ENCODE measurements around the gene NT5C.

NT5C gene

DNA sequence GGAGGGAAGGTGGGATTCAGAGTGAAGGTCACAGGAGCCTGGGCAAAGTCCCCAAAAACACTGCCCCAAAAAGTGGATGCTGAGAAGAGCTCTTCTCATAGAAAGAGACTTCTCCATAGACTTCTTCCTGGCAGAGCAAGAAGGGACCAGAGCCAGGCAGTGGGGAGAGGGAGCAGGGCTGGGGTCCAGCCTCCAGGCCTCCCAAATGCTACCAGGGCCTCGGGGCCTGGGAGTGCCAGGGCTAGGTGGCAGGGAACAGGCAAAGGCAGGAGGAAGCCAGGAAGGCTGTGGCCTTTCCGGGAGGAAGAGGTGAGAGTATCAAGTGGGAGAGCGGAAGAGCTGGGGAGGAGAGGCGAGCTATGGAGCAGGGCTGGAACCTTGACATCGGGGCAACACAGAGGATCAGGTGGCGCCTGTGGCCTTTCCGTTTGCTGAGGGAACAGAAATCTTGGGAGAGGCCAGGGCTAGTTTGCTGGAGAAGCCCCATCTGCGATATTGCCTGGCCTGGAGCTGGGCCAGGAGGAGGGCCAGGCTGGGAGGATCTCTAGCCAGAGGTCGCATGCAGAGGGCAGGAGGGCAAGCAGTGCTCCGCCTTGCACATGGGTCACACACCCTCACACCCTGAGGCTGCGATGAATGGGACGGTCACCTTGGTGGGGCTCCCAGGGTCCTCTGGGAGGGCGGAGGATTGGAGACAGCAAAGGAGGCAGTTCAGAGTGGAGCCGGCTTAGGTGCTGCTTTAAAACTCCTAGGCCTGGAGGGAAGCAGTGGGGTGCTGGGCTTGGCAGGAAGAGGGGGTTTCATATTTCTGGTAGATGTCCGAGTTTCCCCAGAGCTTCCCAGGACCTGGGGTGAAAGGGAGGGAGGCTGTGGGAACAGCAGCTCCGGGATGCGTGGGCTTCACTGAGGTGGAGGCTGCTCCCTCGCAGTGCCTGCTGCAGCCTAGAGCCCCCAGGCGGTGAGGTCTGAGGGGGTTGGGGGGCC is 40.4 kb downstream of the NT5C start:
- no peak for DNase-seq

GRCh38 chr17:75088465-75089417 is 42.8 kb downstream of the NT5C start:
- DNase-seq: no peak

DNA sequence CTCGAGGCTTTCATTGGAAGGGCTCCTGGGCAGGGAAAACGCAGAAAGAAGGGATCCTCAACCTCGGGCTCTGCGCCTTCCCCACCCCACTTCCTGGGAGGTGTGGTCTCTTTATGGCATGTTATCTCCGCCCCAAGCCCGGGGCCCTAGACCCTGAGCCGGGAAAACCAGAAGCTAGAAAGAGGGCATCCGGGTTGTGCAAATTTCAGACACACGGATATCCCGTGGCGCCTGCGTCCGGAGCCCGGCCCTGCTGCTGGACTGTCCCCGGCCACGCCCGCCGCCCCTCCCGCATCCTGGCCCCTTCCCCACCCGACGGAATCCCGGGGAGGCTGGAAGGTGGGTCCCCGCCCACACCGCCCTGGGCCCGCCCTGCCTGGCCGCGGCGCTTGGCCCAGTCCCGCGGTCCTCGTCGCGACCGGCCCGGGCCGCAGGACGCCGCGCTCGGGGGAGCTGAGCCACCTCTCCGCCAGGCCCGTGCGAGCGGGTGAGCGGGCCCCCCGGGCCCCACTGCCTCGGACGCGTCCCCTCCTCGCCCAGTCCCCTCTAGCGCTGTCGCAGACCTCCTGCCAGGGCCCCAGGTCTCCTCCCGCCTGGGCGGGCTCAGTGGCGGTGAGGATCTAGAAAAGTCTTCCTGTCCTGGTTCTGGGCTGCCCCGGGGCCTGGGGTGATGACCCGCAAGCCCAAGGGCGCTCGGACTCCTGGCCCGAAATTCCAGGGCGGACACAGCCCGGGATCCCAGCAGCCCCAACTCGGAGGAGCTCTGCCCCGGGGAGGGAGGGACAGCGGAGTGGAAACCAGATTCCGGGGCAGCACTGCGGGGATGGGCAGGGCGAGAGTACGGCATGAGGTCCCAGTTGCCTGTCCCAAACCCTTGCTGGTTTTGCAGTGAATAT is 43.7 kb downstream of the NT5C start, which contains the start of gene SLC16A5:
SLC16A5 (plus strand) TSS at position 397 of the 896 bp plus-strand sequence. CDS start 5,683 bp downstream, outside the sequence.
- no peak for DNase-seq

DNA sequence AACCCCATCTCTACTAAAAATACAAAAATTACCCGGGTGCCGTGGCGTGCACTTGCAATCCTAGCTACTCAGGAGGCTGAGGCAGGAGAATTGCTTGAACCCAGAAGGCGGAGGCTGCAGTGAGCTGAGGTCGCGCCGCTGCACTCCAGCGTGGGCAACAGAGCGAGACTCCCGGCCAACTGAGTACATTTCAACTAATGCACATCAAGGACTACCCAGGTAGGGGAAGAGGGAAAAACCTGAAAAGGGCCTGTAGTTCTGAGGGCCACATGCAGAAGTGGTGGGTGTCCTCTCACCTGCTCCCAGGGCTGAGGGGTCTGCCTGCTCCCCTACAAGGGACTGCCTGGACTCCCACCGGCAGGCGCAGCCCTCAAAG is 44.4 kb downstream of the NT5C start:
- no peak for DNase-seq

DNA sequence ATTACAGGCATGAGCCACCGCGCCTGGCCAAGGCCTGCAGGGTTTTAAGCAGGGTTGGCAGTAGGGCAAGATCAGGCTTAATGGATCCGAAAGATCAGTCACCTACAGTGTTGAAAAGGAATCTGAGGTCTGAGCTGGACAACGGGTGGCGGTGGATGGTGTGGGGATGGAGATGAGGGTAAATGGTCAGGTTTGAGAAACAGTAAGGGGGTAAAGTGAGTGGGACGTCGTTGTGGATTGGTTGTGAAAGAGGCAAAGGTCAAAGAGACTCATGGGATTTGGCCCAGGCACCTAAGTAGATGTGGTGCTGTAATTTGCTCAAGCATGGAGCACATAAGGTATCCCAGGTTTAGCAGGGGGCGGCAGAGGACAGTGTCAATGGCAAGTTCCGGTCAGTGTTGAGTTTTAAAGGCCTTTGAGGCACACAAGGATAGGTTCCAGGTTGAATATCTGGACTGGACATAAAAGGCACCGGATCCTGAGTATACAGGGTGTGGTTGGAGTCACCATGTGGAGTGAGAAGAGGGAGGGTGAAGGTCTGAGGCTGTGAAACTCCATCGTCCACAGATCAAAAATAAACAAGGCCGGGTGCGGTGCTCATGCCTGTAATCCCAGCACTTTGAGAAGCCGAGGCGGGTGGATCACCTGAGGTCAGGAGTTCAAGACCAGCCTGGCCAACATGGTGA is 44.9 kb downstream of the NT5C start:
- DNase-seq: no peak

DNA sequence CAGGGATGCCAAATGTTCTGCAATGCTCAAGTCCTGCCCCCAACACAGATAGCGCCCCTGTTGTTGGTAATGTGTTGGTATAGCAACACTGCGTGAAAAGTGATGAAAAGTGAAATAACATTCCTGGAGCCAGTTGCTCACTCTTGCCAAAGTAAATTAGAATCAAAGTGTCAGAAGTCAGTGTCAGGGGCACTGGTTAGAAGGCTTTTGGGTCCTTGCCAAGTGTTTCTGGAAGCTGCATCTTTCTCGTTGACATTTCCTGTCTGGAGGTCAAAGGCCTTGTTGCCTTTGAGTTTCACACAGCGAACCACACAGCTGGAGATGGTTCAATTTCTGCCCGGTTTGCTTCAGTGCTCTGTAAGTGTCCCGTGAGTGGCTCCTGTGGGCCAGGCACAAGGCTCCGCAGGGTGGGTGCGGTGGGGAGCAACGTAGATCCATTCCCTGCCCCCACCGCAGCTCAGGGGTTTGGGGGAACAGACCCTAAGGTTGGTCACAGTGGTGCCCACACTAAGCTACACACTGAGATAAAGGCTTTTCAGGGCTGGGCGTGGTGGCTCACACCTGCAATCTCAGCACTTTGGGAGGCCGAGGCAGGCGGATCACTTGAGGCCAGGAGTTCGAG is 47.4 kb downstream of the NT5C start:
- DNase-seq: no peak

GRCh38 chr17:75082683-75083082 is 48.9 kb downstream of the NT5C start:
- no peak for DNase-seq

GRCh38 chr17:75081611-75082540 is 49.7 kb downstream of the NT5C start:
- no peak for DNase-seq
